Measurements from ENCODE around the gene ADCYAP1.

ADCYAP1 gene

DNA sequence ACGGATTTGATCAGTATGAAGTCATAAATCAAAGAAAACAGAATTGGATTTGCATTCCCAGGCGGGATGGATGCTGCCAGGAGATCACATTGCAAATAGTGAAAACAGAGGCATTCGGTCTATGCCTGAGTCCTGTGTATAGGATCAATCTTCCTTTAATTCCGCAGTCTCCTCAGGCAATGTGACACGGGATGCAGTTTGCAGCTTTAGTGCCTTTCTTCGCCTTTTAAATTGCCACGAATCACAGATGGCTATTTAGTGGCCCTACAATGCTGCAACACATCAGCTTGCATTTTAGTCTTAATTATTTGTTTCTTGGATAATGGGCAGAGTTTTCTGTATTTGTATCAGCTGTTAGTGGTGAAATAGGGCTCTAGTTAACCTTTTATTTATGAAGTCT lies 6.8 kb downstream of the ADCYAP1 start:
- no peak overlapping the region for H3K4me2 ChIP-seq (ENCODE audit: low read depth, low read length)
- H3K9me3 ChIP-seq (replicated peaks; ENCODE audit: insufficient read depth, low read length) = no peaks in the 10 kb centered on the region
- no peak for DNase-seq

DNA sequence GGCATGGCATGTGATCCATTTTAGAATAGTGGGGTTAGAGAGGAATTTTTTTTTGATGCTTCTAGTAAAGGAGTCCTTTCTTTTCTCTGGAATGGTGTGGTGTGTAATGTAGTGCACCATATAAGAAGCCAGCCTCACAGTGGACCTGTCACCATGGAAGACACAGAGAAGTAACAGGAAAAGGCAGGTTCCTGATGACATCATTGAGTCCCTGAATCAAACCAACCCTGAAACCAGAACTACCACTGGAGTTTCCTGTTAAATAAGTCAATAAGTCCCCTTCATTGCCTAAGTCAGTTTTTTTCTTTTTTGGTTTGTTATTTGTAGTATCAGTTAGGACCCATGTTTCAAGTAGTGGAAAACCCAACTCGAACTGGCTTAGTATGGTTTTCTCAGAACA lies 11.9 kb downstream of the ADCYAP1 start:
- DNase-seq = no peak
- H3K4me2 ChIP-seq (ENCODE audit: low read depth, low read length) = no peak overlapping the region
- no peak overlapping the region for H3K27ac ChIP-seq (ENCODE audit: low read length)
- no peaks in the 10 kb centered on the region for H3K27me3 ChIP-seq (replicated peaks; ENCODE audit: insufficient read depth, low read length)
- H3F3A ChIP-seq (ENCODE audit: insufficient read depth, low read length) = no peaks in the 10 kb centered on the region
- no peak for TF ChIP-seq EZH2phosphoT487 (IDR thresholded peaks at IDR 0.05; ENCODE audit: low read length)
- TF ChIP-seq, protein P1, sequence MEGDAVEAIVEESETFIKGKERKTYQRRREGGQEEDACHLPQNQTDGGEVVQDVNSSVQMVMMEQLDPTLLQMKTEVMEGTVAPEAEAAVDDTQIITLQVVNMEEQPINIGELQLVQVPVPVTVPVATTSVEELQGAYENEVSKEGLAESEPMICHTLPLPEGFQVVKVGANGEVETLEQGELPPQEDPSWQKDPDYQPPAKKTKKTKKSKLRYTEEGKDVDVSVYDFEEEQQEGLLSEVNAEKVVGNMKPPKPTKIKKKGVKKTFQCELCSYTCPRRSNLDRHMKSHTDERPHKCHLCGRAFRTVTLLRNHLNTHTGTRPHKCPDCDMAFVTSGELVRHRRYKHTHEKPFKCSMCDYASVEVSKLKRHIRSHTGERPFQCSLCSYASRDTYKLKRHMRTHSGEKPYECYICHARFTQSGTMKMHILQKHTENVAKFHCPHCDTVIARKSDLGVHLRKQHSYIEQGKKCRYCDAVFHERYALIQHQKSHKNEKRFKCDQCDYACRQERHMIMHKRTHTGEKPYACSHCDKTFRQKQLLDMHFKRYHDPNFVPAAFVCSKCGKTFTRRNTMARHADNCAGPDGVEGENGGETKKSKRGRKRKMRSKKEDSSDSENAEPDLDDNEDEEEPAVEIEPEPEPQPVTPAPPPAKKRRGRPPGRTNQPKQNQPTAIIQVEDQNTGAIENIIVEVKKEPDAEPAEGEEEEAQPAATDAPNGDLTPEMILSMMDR (IDR thresholded peaks at IDR 0.05; ENCODE audit: low read length) = no peak
- H2AFZ ChIP-seq (ENCODE audit: low read length) = no peak overlapping the region
- H3K79me2 ChIP-seq (ENCODE audit: low read length) = no peaks in the 10 kb centered on the region
- no peaks in the 10 kb centered on the region for H4K20me1 ChIP-seq (ENCODE audit: insufficient read depth, low read length)
- H3K4me3 ChIP-seq (ENCODE audit: low read length) = no peak overlapping the region
- no peaks in the 10 kb centered on the region for H3K9me2 ChIP-seq (replicated peaks; ENCODE audit: insufficient read depth, low read length)
- H3K4me1 ChIP-seq (ENCODE audit: low read length) = no peaks in the 10 kb centered on the region
- H3K36me3 ChIP-seq (replicated peaks; ENCODE audit: insufficient read depth, low read length) = no peaks in the 10 kb centered on the region
- H3K9me3 ChIP-seq (replicated peaks; ENCODE audit: insufficient read depth, low read length) = no peaks in the 10 kb centered on the region
- no peak overlapping the region for H3K9ac ChIP-seq (ENCODE audit: low read length)

More for the DNA sequence above, 6.8 kb downstream of the ADCYAP1 start:
- no peak overlapping the region for H3K9ac ChIP-seq (ENCODE audit: low read length)
- H4K20me1 ChIP-seq (ENCODE audit: insufficient read depth, low read length) = no peaks in the 10 kb centered on the region
- H3F3A ChIP-seq (ENCODE audit: insufficient read depth, low read length) = no peaks in the 10 kb centered on the region
- H3K27ac ChIP-seq (ENCODE audit: low read length) = no peak overlapping the region
- no peaks in the 10 kb centered on the region for H3K36me3 ChIP-seq (replicated peaks; ENCODE audit: insufficient read depth, low read length)
- H3K79me2 ChIP-seq (ENCODE audit: low read length) = no peaks in the 10 kb centered on the region
- H3K9me2 ChIP-seq (replicated peaks; ENCODE audit: insufficient read depth, low read length) = no peaks in the 10 kb centered on the region
- no peak for TF ChIP-seq EZH2 (optimal IDR thresholded peaks at IDR 0.05; ENCODE audit: low read depth, low read length)
- no peak for TF ChIP-seq EZH2phosphoT487 (IDR thresholded peaks at IDR 0.05; ENCODE audit: low read length)
- TF ChIP-seq, protein P1 (IDR thresholded peaks at IDR 0.05; ENCODE audit: low read length) = no peak
- H3K4me3 ChIP-seq (ENCODE audit: low read length) = no peak overlapping the region
- H3K27me3 ChIP-seq (replicated peaks; ENCODE audit: insufficient read depth, low read length) = no peaks in the 10 kb centered on the region
- H3K4me1 ChIP-seq (ENCODE audit: low read length) = no peaks in the 10 kb centered on the region
- no peak overlapping the region for H2AFZ ChIP-seq (ENCODE audit: low read length)

DNA sequence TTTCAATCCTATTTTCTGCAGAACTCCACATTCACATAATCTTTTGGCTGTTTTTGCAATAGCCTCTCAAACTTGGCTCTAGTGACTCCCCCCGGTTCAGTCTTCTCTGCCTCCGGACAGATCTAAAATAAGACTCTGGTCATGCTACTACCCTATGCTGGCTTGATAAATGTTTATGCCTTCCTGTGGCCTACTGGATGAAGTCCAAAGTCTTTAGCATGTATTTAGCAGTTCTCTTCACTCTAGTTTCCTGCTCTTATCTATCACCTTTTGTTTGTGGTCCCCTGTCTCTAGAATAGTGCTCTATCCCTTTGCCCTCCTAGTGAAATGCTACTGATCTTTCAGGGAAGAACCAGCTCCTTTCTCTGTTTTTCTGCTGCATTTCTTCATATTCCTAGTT lies 14.4 kb downstream of the ADCYAP1 start:
- Histone ChIP-seq H3K9me2 (replicated peaks; ENCODE audit: insufficient read depth, low read length) (no peaks in the 10 kb centered on the region), H2AFZ (ENCODE audit: low read length) (no peak overlapping the region), H3K9me3 (replicated peaks; ENCODE audit: insufficient read depth, low read length) (no peaks in the 10 kb centered on the region), H3K27ac (ENCODE audit: low read length) (no peak overlapping the region), H3K36me3 (replicated peaks; ENCODE audit: insufficient read depth, low read length) (no peaks in the 10 kb centered on the region), H3K9ac (ENCODE audit: low read length) (no peak overlapping the region), H3F3A (ENCODE audit: insufficient read depth, low read length) (no peaks in the 10 kb centered on the region), H3K79me2 (ENCODE audit: low read length) (no peaks in the 10 kb centered on the region), H4K20me1 (ENCODE audit: insufficient read depth, low read length) (no peaks in the 10 kb centered on the region), H3K4me3 (ENCODE audit: low read length) (no peak overlapping the region), H3K4me1 (ENCODE audit: low read length) (no peaks in the 10 kb centered on the region), H3K4me2 (ENCODE audit: low read depth, low read length) (no peak overlapping the region), H3K27me3 (replicated peaks; ENCODE audit: insufficient read depth, low read length) (no peaks in the 10 kb centered on the region)
- no peak for DNase-seq
- TF ChIP-seq EZH2phosphoT487 (IDR thresholded peaks at IDR 0.05; ENCODE audit: low read length) (no peak), EZH2 (optimal IDR thresholded peaks at IDR 0.05; ENCODE audit: low read depth, low read length) (no peak)
- TF ChIP-seq, protein P1 (IDR thresholded peaks at IDR 0.05; ENCODE audit: low read length) = no peak
